Memory B cell (primary cell): ENCODE results near the gene KLHL29.

Source experiments
- ATAC-seq: fragments of 150-1000 bp; cut with Tn5 transposase; 2 replicates; pipeline ENCODE4 v1.10.0; 2021; ENCODE audit warnings: low read depth, mild to moderate bottlenecking, moderate library complexity
- DNase-seq, 2 donors: peaks; one replicate each; pipeline ENCODE4 v3.0.0; 2022; ENCODE audit warnings: low spot score in 2 of 2
- H3K27ac Mint-ChIP-seq: one replicate; pipeline ENCODE4 v1.8.0; 2022; ENCODE audit warnings: mild to moderate bottlenecking, moderate library complexity, mixed read lengths
- H3K27me3 Mint-ChIP-seq: one replicate; pipeline ENCODE4 v1.8.0; 2022; ENCODE audit warnings: mixed read lengths
- H3K36me3 Mint-ChIP-seq: one replicate; pipeline ENCODE4 v1.8.0; 2022; ENCODE audit warnings: mild to moderate bottlenecking, mixed read lengths
- H3K4me1 Mint-ChIP-seq: one replicate; pipeline ENCODE4 v1.8.0; 2022; ENCODE audit warnings: mixed read lengths
- H3K4me3 Mint-ChIP-seq: one replicate; pipeline ENCODE4 v1.8.0; 2022; ENCODE audit warnings: mild to moderate bottlenecking, moderate library complexity, mixed read lengths
- H3K9me3 Mint-ChIP-seq: one replicate; pipeline ENCODE4 v1.8.0; 2022; ENCODE audit warnings: mixed read lengths

The KLHL29 gene

DNA sequence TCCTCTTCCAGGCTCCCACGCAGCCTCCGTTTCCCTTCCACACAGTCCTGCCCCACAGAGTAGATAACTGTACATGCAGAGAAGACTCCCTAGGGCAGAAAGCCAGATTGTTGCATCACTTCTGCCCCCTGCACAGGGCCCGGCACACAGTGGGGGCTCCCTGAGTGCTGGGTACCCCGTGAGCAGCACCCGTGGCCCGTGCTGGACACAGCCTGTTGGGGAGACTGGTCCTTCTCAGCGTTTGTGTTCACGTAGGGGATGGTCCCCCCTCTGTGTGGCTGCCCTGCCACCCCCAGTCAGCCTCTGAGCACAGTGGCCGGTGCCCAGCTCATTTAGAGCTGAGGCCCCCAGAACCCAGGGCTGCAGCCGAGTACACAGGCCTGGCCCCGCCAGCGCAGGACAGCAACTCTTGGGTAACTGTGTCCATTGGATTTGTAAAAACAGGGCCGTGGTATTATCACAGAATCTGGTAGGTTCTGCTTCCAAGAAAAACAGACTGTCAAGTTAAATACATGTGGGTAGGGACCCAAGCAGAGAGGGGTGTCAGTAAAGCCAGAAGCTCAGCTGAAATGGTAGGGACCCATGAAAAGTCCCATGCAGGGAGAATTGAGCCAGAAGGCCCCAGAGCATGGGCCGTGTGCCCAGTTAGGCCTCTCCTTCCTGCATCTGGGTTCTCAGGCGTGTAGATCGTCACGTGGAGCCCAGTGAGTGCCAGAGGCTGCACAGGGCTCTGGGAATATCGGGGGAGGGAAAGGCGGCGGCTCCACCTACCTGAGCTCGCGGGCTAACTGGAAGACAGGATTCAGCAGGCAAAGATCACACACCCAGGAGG, 284.6 kb downstream of the KLHL29 start:
- Mint-ChIP-seq H3K4me3 (no peak overlapping the region), H3K9me3 (no peaks in the 10 kb centered on the region), H3K27ac (no peak overlapping the region), H3K36me3 (peaks cover 2% of the 10 kb centered on the region), H3K27me3 (peaks cover 6% of the 10 kb centered on the region), H3K4me1 (no peaks in the 10 kb centered on the region)
- no peak for ATAC-seq
- DNase-seq = no peak

DNA sequence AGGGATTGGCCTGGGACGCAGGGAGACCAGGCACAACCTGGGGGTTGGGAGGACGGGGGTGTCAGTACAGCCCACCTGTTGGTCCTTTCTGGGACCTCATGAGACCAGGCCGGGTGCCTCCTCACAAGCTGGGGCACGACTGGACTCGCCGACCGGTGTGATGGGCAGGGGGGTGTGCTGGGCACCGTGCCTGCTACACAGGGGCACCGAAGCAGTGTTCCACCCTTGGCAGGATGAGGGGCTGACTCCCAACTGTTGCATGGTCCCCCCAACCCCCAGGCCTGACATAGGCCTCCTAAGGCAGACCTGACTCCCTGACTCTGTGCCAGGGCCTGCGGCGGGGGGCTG, 285.2 kb downstream of the KLHL29 start:
- Mint-ChIP-seq H3K36me3 (peaks cover 2% of the 10 kb centered on the region), H3K9me3 (no peaks in the 10 kb centered on the region), H3K27ac (no peak overlapping the region), H3K4me1 (no peaks in the 10 kb centered on the region), H3K4me3 (no peak overlapping the region), H3K27me3 (peaks cover 6% of the 10 kb centered on the region)
- ATAC-seq (no peak), DNase-seq (no peak)

DNA sequence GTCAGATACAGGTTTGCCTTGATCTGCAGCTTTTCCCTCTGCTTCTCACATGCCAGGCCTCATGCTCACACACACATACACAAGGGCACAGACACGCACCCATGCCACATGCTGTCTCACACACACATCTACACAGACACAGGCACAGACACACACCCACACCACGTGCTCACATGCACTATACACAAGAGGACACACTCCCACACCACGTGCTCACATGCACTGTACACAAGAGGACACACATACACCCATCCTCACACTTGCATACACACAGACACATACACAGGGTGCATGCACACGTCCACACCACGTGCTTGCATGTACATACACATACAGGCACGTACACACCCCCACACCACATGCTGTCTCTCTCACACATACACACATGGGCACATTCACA, 288.1 kb downstream of the KLHL29 start:
- ATAC-seq = no peak
- Mint-ChIP-seq H3K4me3 (no peak overlapping the region), H3K36me3 (no peaks in the 10 kb centered on the region), H3K27me3 (peaks cover 4% of the 10 kb centered on the region), H3K4me1 (no peaks in the 10 kb centered on the region), H3K9me3 (no peaks in the 10 kb centered on the region), H3K27ac (no peak overlapping the region)
- no peak for DNase-seq

DNA sequence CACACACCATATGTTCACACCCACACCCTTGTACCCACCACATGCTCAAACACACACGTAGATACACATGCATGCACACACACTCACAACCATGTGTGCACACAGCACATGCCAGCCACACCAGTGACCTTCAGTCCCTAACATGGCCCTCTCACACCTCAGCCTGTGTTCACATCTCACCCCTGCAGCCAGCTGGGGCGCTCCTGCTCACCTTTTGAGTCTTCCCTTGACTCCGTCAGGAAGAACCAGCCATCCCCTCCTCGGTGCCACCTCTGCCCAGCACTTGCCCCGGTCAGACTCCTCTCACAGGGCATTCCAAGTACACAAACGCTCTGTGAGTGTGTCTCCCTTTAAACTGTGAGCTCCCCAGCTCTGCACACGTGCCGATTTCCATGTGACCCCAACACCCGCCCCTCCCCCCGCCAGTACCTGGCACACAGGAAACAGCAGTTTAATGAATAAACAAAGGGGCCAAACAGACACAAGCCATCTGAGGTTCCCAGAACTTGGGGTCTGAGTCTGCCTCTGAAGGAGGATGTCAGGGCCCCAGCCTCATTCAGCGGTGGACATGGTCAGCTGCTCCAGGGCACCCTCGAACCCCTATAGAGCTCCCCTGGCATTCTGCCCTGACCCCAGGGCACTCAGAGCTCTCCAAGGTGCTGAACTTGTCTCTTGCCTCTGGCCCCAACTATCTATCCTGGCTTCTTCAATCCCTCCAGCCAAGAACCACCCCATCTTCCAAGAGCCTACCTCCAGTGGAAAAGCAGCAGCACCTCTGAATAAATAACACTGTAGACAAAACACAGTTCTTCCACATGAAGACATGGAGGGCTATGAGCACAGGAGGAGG, 289.1 kb downstream of the KLHL29 start:
- no peaks in the 10 kb centered on the region for H3K4me1 Mint-ChIP-seq
- no peaks in the 10 kb centered on the region for H3K36me3 Mint-ChIP-seq
- DNase-seq (no peak), ATAC-seq (no peak)
- H3K9me3 Mint-ChIP-seq = no peaks in the 10 kb centered on the region
- H3K27me3 Mint-ChIP-seq = peaks cover 3% of the 10 kb centered on the region
- H3K4me3 Mint-ChIP-seq = no peak overlapping the region
- no peak overlapping the region for H3K27ac Mint-ChIP-seq

DNA sequence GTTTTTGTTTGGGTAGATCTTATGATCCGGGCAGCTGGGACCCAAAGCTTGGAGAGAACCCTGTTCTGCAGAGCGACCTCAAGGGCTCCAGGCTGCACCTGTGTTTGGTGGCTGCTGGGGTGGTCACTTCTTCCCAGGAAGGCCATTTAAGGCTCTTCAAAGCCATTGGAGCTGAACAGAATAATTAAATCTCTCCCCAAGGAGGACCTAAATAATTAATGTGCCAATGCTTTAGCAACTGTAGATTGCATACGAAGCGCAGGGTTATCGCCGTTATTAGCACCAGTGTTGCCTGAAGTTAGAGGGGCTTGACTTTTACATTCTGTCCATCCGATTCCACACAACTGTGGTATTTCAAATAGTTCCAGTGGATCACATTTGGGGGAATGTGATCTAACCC, 290.5 kb downstream of the KLHL29 start:
- Mint-ChIP-seq H3K36me3 (no peaks in the 10 kb centered on the region), H3K27me3 (peaks cover 3% of the 10 kb centered on the region), H3K4me1 (no peaks in the 10 kb centered on the region), H3K9me3 (no peaks in the 10 kb centered on the region), H3K4me3 (no peak overlapping the region), H3K27ac (no peak overlapping the region)
- ATAC-seq = no peak
- DNase-seq = no peak

DNA sequence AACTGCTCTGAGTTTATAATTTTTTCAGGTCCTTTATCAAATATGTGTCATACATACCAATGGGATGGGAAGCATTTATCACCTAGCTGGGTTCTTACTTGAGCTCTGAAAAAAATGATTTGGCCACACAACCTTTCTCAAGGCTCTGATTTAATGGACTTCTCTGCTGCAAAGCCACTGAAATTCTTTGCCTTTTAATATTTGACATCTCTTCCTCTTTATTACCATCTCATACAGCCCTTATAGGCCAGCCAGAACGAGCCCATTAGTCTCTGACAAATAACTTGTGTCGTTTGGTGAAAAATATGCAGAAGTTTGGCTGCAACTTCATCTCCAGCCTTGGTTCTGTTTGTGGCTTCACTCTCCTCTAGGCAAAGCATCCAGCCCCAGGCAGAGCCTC, 292.9 kb downstream of the KLHL29 start:
- H3K4me3 Mint-ChIP-seq = no peak overlapping the region
- no peaks in the 10 kb centered on the region for H3K4me1 Mint-ChIP-seq
- DNase-seq = no peak
- no peak overlapping the region for H3K27ac Mint-ChIP-seq
- no peak for ATAC-seq
- no peaks in the 10 kb centered on the region for H3K36me3 Mint-ChIP-seq
- H3K27me3 Mint-ChIP-seq = peaks cover 2% of the 10 kb centered on the region
- H3K9me3 Mint-ChIP-seq = no peaks in the 10 kb centered on the region

DNA sequence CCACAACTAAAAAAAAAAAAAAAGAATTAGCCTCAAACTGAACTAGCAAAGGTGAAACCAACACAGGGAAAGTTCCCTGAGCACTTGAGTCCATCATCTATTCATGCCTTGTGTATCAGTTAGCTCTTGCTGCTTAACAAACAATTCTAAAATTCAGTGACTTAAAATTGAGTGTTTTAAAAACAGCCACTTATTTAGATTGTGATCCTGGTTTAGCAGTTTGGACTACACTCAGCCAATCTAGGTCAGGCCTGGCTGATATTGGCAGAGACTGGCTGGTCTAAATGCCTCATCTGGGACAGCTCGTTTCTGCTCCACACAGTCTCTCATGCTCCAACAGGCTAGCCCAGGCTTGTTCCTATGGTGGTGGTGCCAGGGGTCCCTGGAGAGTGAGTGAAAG, 294.1 kb downstream of the KLHL29 start:
- no peak for DNase-seq
- no peaks in the 10 kb centered on the region for H3K36me3 Mint-ChIP-seq
- no peak for ATAC-seq
- H3K27ac Mint-ChIP-seq = no peak overlapping the region
- no peaks in the 10 kb centered on the region for H3K9me3 Mint-ChIP-seq
- no peaks in the 10 kb centered on the region for H3K27me3 Mint-ChIP-seq
- no peaks in the 10 kb centered on the region for H3K4me1 Mint-ChIP-seq
- H3K4me3 Mint-ChIP-seq = no peak overlapping the region

DNA sequence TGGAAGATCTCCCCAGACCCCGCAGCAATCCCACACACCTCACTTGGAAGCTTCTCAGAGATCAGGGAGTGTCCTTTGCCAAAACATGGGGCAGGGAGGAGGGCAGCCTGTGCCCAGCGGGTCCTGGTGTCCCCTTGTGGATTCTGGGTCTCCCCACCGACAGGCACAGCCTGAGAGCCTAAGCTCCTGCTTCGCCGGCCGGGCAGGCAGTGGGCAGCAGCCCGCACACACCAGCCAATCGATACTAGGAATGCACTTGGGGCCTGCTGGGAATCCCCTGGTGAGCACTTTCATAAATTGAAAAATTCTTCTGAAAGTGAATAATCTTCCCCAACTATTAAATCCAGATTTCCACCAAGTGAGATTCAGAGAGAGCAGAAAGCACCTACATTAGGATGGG, 296.0 kb downstream of the KLHL29 start:
- H3K4me1 Mint-ChIP-seq = peaks cover 3% of the 10 kb centered on the region
- no peaks in the 10 kb centered on the region for H3K27me3 Mint-ChIP-seq
- H3K9me3 Mint-ChIP-seq = no peaks in the 10 kb centered on the region
- H3K27ac Mint-ChIP-seq = no peak overlapping the region
- no peak overlapping the region for H3K4me3 Mint-ChIP-seq
- H3K36me3 Mint-ChIP-seq = no peaks in the 10 kb centered on the region
- no peak for DNase-seq
- no peak for ATAC-seq

DNA sequence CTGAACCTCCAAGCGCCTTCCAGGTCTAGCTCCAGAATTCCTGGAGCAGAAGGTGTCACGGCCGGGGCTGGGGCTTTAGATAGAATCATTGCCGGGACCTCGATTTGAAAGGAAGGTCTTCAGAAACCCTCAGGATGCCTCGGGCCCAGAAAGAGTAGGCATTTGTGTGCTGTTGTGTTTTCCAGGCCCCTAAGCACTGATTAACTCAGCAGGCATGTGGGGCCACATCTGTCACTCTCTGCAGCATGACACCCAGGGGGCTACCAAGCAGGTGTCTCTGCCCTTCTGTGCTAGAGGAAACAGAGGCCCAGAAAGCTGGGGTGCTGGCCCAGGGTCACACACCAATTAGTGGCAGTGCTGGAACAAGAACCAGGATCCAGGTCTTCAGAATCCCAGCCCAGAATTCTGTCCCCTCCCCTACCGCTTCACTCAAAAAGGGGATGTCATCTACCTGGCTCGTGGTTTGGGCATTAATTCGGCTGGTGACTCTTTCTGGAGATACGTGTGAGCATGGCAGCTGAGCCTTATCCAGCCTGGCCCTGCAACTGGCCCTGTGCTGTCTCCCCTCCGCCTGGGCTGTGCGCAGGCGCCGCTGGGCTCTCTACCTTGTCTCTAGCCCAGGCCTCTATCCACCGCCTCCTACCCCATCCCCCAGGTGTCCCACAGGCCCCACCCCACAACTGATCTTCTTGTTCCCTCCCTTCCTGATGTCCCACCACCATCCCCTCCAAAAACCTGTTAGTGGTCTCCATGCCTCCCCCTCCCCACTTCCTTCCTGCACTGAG, 296.6 kb downstream of the KLHL29 start:
- H3K36me3 Mint-ChIP-seq = no peaks in the 10 kb centered on the region
- ATAC-seq (no peak), DNase-seq (no peak)
- H3K4me1 Mint-ChIP-seq = peaks cover 3% of the 10 kb centered on the region
- H3K27me3 Mint-ChIP-seq = no peaks in the 10 kb centered on the region
- H3K27ac Mint-ChIP-seq = no peak overlapping the region
- H3K4me3 Mint-ChIP-seq = no peak overlapping the region
- H3K9me3 Mint-ChIP-seq = no peaks in the 10 kb centered on the region

DNA sequence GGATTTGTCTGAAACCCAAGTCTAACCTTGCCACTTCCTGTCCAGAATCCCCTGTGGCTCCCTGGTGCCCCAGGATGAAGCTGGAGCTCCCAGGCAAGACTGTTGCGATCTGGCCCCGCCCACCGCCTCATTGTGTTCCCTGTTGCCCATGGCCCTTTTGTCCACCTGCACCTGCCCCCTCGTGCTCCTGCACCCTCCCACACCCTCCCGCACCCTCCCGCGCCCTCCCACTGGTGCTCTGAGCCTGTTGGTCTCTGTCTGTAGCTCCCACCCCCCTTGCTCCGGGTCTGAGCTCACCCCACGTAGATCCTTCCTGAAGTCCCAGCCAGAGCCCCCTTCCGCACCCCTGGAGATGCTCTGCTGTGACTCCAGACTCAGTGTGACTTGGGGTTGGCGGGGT, 297.5 kb downstream of the KLHL29 start:
- peaks cover 3% of the 10 kb centered on the region for H3K4me1 Mint-ChIP-seq
- no peak overlapping the region for H3K4me3 Mint-ChIP-seq
- no peak overlapping the region for H3K27ac Mint-ChIP-seq
- no peak for ATAC-seq
- no peaks in the 10 kb centered on the region for H3K36me3 Mint-ChIP-seq
- no peak for DNase-seq
- H3K9me3 Mint-ChIP-seq = no peaks in the 10 kb centered on the region
- H3K27me3 Mint-ChIP-seq = no peaks in the 10 kb centered on the region

DNA sequence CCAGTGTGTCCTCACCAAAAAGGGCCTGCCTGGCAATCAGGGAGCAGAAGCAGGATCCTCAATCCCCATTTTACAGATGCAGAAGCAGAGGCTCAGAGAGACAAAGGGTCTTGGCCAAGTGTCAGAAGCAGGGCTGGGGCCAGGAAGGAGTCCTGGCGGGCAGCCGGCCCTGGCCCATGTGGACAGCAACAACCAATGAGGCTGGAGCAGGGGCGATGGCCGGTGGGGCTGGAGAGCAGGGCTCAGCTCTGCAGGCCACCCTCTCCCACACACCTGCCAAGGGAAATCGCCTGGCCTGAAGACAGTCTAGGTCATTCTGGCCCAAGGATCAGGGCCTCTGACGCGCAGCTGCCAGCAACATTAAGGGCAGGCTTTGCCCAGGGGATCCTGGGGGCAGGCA, 298.0 kb downstream of the KLHL29 start:
- H3K9me3 Mint-ChIP-seq = no peaks in the 10 kb centered on the region
- H3K4me3 Mint-ChIP-seq = no peak overlapping the region
- ATAC-seq (no peak), DNase-seq (no peak)
- H3K27me3 Mint-ChIP-seq = no peaks in the 10 kb centered on the region
- peaks cover 3% of the 10 kb centered on the region for H3K4me1 Mint-ChIP-seq
- no peak overlapping the region for H3K27ac Mint-ChIP-seq
- H3K36me3 Mint-ChIP-seq = no peaks in the 10 kb centered on the region

DNA sequence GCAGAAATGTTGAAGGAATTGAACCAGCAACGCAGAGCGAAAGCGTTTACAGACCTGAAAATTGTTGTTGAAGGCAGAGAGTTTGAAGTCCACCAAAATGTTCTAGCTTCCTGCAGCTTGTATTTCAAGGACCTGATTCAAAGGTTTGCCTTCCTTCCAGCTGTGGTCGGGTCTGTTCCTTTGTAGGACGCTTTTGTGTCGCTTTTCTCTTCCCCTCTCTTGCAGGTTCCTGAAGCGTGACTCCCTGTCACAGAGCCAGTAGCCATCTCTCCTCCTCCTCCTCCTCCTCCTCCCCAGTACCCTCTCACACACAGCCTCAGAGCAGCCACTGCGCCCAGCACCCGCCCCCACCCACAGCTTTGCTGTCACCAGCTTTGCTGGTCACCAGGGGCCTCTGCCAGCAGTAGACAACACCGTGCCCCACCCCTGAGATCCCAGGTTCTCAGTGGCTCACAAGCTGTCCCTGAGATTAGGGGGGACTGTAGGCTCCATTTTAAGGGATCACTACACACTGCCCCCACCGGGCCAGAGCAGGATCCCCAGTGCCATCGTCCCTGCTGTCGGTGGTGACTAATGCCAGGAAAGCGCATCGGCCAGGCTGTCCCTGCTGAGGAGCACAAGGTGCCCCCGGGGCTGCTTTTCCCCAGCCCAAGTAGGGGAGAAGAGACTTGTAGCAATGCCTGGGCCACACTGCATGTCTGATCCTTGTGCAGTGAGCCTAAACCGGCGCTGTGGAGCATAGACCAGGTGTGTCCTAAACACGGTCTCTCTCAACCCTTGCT, 299.6 kb downstream of the KLHL29 start:
- no peaks in the 10 kb centered on the region for H3K36me3 Mint-ChIP-seq
- H3K27ac Mint-ChIP-seq = no peak overlapping the region
- H3K4me3 Mint-ChIP-seq = no peak overlapping the region
- H3K27me3 Mint-ChIP-seq = no peaks in the 10 kb centered on the region
- ATAC-seq (no peak), DNase-seq (no peak)
- H3K4me1 Mint-ChIP-seq = peaks cover 3% of the 10 kb centered on the region
- no peaks in the 10 kb centered on the region for H3K9me3 Mint-ChIP-seq

DNA sequence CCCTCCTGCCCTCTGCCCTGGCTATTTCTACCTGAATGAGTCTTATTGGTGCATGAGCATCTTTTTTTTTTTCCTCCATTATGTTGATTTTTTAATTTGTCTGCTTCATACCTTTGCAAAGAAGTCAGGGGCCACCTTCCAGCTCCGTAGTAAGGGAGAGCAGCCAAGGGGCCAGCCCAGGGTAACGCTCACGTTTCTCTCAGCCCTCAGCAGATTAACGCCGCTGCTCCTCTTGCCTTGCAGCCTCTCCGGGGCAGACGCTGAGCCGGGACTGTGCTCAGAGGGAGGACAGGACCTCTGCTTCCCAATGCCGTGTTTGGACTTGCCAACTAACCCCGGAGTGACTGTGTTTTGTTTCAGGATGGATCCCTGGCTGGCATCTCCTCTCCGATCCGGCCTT, 300.2 kb downstream of the KLHL29 start:
- Mint-ChIP-seq H3K27ac (no peak overlapping the region), H3K9me3 (no peaks in the 10 kb centered on the region), H3K4me1 (peaks cover 3% of the 10 kb centered on the region), H3K4me3 (no peak overlapping the region), H3K27me3 (no peaks in the 10 kb centered on the region), H3K36me3 (no peaks in the 10 kb centered on the region)
- ATAC-seq (no peak), DNase-seq (no peak)
